OCI-LY7 (cell line): ENCODE results near the gene TBCEL. TPM values are rescaled to one million over a fixed set of nuclear protein-coding genes. Genes with fewer than 3 reads are reported as not detected.

ENCODE experiments used
- BruUV-seq: library from RNA; stranded (reverse); fragments of 400-500 nt; replicated peaks from 2 replicates; lab custom pipeline; 2021; lab: Mats Ljungman, UMichigan
- CTCF ChIA-PET: fragments of 300-600 bp; sonication (Branson Sonifier 250); formaldehyde crosslinking; loops from one replicate; lab custom pipeline; 2022; ENCODE audit warnings: antibody characterized with exemption; ENCODE audit not compliant: unreplicated experiment; lab: Charles Lee
- POLR2A ChIA-PET: fragments of 300-600 bp; sonication (Branson Sonifier 250); formaldehyde crosslinking; loops from one replicate; lab custom pipeline; 2022; ENCODE audit warnings: antibody characterized with exemption; lab: Charles Lee
- DNase-seq: peaks from one replicate; pipeline ENCODE4 v3.0.0-alpha.2; 2015; ENCODE audit warnings: low spot score
- H2AFZ ChIP-seq: fragments of 200-600 bp; sonication (generic), shearing (Covaris generic); 2 replicates; pipeline ENCODE4 v1.6.1; 2014; ENCODE audit warnings: mild to moderate bottlenecking, antibody characterized with exemption, low read length, moderate library complexity
- H3K27ac ChIP-seq: fragments of 200-600 bp; sonication (generic); 2 replicates; pipeline ENCODE4 v1.5.1; 2014; ENCODE audit warnings: mixed run types, low read depth, mild to moderate bottlenecking, moderate library complexity, low read length, inconsistent platforms; ENCODE audit not compliant: poor library complexity, severe bottlenecking
- H3K36me3 ChIP-seq: fragments of 200-600 bp; sonication (generic); 2 replicates; pipeline ENCODE4 v1.6.1; 2014; ENCODE audit warnings: mild to moderate bottlenecking, antibody characterized with exemption, low read length, moderate library complexity, mixed read lengths; ENCODE audit not compliant: insufficient read depth
- H3K4me1 ChIP-seq: fragments of 200-600 bp; sonication (generic); 2 replicates; pipeline ENCODE4 v1.5.1; 2014; ENCODE audit warnings: mild to moderate bottlenecking, low read length; ENCODE audit not compliant: insufficient read depth, poor library complexity, severe bottlenecking
- H3K4me2 ChIP-seq: fragments of 200-600 bp; sonication (generic); 2 replicates; pipeline ENCODE4 v1.6.1; 2014; ENCODE audit warnings: mild to moderate bottlenecking, low read length
- H3K4me3 ChIP-seq: fragments of 200-600 bp; sonication (generic); 2 replicates; pipeline ENCODE4 v1.5.1; 2014; ENCODE audit warnings: mild to moderate bottlenecking, low read depth, low read length; ENCODE audit not compliant: poor library complexity, severe bottlenecking
- H3K79me2 ChIP-seq: fragments of 200-600 bp; sonication (generic); 2 replicates; pipeline ENCODE4 v1.6.1; 2016; ENCODE audit warnings: low read depth, mild to moderate bottlenecking, low read length, moderate library complexity, mixed read lengths; ENCODE audit not compliant: insufficient read depth
- H3K9me2 ChIP-seq: fragments of 200-600 bp; sonication (generic); 2 replicates; pipeline ENCODE4 v1.6.1; 2016; ENCODE audit warnings: mild to moderate bottlenecking, low read length, mixed read lengths; ENCODE audit not compliant: insufficient read depth
- H3K9me3 ChIP-seq: fragments of 200-600 bp; sonication (generic); 2 replicates; pipeline ENCODE4 v1.6.1; 2014; ENCODE audit warnings: mild to moderate bottlenecking, mixed run types, low read length, mixed read lengths
- H4K20me1 ChIP-seq: fragments of 200-600 bp; sonication (generic); 2 replicates; pipeline ENCODE4 v1.6.1; 2014; ENCODE audit warnings: mild to moderate bottlenecking, antibody characterized with exemption, low read length, moderate library complexity, mixed read lengths; ENCODE audit not compliant: insufficient read depth
- CTCF ChIP-seq: fragments of 200-600 bp; sonication (generic); conservative IDR thresholded peaks from 2 replicates; pipeline ENCODE4 v1.5.1; 2014; ENCODE audit warnings: mild to moderate bottlenecking, antibody characterized with exemption, low read length, moderate library complexity, mixed read lengths
- EZH2phosphoT487 ChIP-seq: fragments of 200-600 bp; sonication (generic); IDR thresholded peaks from 2 replicates; pipeline ENCODE4 v1.6.1; 2018; ENCODE audit warnings: low read depth, borderline replicate concordance, mild to moderate bottlenecking, mixed run types, antibody characterized with exemption, low read length, moderate library complexity, mixed read lengths
- intact Hi-C: fragments of 100-400 bp; cut with micrococcal nuclease; formaldehyde crosslinking; loops from one replicate; pipeline ENCODE4 v1.10.0; 2022; ENCODE audit not compliant: unreplicated experiment
- total RNA-seq, 2 experiments: library from RNA; depleted of rRNA in 1 of 2; stranded (reverse); fragments of >200 nt in 1 of 2; shearing (Covaris generic) in 1 of 2; gene quantifications; 2 replicates each; pipeline ENCODE4 v1.2.3, GENCODE V29; 2014 to 2022

The TBCEL gene
- total RNA-seq, 2 experiments from 2014 or later: 13.0 to 17.1 TPM

GRCh38 chr11:120991830-120992686, 31.8 kb upstream of the TBCEL start:
- intact Hi-C loops: no loop called here
- H4K20me1 ChIP-seq: no peaks in the 10 kb centered on the region
- H3K36me3 ChIP-seq: no peaks in the 10 kb centered on the region
- no peak for DNase-seq
- no peaks in the 10 kb centered on the region for H3K9me2 ChIP-seq
- no peaks in the 10 kb centered on the region for H3K79me2 ChIP-seq
- TF ChIP-seq EZH2phosphoT487 (no peak), CTCF (no peak)
- no peak overlapping the region for H3K27ac ChIP-seq
- no TSS peak for BruUV-seq
- H3K9me3 ChIP-seq: no peaks in the 10 kb centered on the region
- H2AFZ ChIP-seq: no peak overlapping the region
- no peak overlapping the region for H3K4me2 ChIP-seq
- ChIA-PET CTCF (no interaction called here), POLR2A (interaction anchor here (0.5 kb wide), 1 partner anchor 909 kb away, joined by 3 read pairs; no protein-coding TSS in a partner anchor)
- no peaks in the 10 kb centered on the region for H3K4me1 ChIP-seq
- no peak overlapping the region for H3K4me3 ChIP-seq

GRCh38 chr11:120994091-120994859, 29.6 kb upstream of the TBCEL start:
- no peaks in the 10 kb centered on the region for H3K9me2 ChIP-seq
- H3K79me2 ChIP-seq: no peaks in the 10 kb centered on the region
- no peak overlapping the region for H3K27ac ChIP-seq
- no peak overlapping the region for H3K4me2 ChIP-seq
- no peak overlapping the region for H2AFZ ChIP-seq
- DNase-seq: no peak
- intact Hi-C loops: no loop called here
- ChIA-PET CTCF (no interaction called here), POLR2A (no interaction called here)
- H4K20me1 ChIP-seq: no peaks in the 10 kb centered on the region
- H3K4me1 ChIP-seq: no peaks in the 10 kb centered on the region
- no peaks in the 10 kb centered on the region for H3K9me3 ChIP-seq
- H3K4me3 ChIP-seq: no peak overlapping the region
- BruUV-seq: no TSS peak
- no peaks in the 10 kb centered on the region for H3K36me3 ChIP-seq
- TF ChIP-seq EZH2phosphoT487 (no peak), CTCF (no peak)
